Prostate gland (tissue), 2 donors: ENCODE measurements around the gene SIK2.

ENCODE experiments used
- CTCF ChIP-seq, 4 experiments: fragments of 200-600 bp in 2 of 4; fragments of 450-650 bp in 2 of 4; sonication (generic) in 2 of 4; IDR thresholded peaks; 1 replicate in 3 of 4; 2 replicates in 1 of 4; pipeline ENCODE4 v1.5.1; 2016 to 2019; ENCODE audit warnings: antibody characterized with exemption in 4 of 4, mild to moderate bottlenecking in 2 of 4, moderate library complexity in 2 of 4
- POLR2A ChIP-seq: fragments of 450-650 bp; IDR thresholded peaks from one replicate; pipeline ENCODE4 v1.6.1; 2016; ENCODE audit warnings: antibody characterized with exemption, mild to moderate bottlenecking
- POLR2AphosphoS5 ChIP-seq: sonication (generic); formaldehyde crosslinking; IDR thresholded peaks from one replicate; pipeline ENCODE4 v1.6.1; 2017; ENCODE audit warnings: antibody characterized with exemption

- no peak for TF ChIP-seq POLR2A
- no peak for TF ChIP-seq CTCF (IDR thresholded peaks at IDR 0.05)
- TF ChIP-seq POLR2AphosphoS5, result no peak
These were observed 3.4 kb downstream of the SIK2 start for GRCh38 chr11:111605681-111606080.
